NCI-H2107 treated with DMSO at 0.1 percent for 48 hours (cell line): ENCODE data around the gene TAL1.
A peak's percentile ranks its signal among the peaks of the same experiment; 100 is the strongest.

Source experiments
- DNase-seq: peaks from one replicate; lab custom pipeline; 2025; ENCODE audit not compliant: unreplicated experiment; lab: John Stamatoyannopoulos, UW

TAL1 gene

DNA sequence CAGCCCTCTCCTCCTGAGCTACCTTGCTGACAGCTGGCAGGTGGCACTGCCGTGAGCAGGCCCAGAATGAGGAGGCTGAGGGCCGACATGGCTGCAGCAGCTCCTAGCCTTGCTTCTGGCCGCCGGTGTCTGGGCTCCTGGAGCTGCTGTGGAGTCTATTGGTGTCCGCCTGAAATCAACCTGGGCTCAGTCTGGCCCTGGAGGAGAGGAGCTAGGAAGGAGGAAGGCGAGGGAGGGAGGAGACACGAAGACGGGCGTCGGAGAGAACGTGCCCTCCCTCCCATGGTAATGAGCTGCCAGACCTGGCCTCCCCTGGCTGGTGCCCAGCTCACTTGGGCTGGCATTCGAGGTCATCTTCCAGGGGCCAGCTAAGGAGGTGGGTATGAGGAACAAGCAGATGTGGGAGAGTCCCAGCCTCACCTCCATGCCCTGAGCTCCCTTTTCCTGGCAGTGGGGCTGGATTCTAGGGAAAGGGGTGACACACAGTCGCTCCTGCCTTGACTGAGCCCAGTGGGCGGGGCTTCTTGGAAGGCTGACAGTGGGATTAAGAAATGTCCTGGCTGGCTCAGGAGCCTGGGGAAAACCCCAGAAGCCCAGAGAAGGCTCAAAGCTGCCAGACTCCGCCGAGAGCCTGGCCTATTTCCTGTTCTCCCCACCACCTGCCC, 42.0 kb downstream of the TAL1 start, which contains the start of gene PDZK1IP1:
PDZK1IP1 (minus strand) TSS at position 193 of the 665 bp plus-strand sequence; CDS start at position 89, 104 bp downstream.
- no peak for DNase-seq

DNA sequence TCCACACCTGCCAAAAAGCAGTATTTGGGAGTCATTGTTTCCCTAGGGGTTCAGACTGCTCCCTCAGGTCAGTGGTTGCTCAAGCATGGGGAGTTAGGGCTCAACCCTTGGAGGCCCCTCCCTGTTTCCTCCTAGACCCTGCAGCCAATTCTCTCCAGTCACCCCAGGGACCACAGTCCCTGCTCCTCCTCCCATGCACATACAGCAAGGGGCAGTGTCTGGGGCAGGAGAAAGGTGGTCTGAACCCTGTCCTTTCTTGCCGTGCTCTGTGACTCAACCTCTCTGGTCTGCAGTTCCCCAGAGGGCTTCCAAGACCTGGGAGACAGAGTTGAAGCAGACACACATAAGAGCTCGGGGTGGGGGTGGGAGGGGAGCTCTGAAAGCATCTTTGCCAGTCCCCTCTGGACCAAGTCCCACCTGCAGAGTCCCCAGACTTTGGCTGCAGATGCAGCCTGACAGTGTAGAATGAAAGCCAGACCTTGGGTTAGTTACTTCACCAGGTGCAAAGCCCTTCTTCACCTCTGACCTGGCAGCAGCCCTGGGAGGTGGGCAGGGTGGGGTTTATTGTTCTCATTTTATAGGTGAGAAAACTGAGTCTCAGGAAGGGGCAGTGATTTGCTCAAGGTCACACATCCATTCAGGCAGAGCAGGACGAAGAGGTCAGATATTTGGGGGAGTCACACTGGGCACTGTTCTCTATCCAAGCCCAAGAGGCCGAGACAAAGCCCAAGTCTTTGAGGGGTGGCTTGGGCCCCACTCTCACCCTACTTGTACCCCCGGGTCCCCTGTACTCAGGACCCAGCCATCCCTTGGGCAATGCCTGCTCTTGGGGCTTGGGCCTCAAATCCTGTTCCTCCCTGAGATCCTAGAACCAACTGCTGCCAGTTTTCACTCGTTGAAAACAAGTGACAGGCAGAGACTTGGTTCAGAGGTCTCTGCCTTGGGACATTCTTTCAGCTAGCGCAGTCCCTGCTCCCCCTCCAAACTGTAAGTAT, 42.9 kb downstream of the TAL1 start:
- no peak for DNase-seq

DNA sequence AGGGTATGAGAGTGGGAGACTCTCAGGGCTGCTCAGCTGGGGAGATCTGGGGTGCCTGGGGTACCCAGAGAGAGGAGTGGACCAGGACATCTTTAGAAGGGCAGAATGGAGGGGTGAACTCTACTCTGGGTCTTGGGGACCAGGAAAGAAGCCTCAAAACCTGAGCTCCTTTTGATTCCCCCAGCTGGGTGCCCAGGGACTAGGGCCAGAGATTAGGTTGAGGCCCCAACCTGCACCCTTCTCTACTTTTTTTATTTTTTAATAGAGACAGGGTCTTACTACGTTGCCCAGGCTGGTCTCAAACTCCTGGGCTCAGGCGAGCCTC, 44.1 kb downstream of the TAL1 start:
- DNase-seq: no peak

DNA sequence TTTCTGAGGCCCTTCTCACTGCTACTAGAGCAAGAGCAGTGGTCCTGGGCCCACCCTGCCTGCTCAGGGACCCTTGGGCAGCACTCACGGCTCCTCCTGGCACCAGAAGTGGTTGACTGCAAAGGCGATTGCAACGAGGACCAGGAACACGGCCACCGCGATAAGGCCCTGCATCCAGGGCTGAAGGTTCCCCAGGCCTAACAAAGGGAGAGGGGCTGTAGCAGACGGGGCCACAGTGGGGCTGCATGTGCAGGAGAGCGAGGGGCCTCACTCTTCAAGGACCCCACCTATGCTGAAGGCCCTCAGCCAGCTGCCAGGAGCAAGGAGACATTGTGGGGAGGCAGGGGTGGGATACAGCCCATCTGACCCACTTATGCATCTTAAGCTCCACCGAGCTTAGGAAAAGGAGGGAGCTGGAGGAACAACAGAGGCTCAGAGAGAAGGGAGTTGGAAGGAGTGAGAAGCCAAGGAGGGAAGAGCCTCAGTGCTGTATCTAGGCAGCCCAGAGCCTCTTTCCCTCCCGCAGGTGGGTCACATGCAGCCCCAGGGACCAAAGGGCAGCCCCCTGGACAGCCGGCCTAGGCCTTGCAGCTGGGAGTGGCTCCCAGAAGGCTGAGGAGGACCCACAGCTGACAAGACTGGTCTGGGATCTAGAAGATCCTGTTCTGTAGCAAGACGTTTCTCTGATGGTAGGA, 44.6 kb downstream of the TAL1 start:
- no peak for DNase-seq

DNA sequence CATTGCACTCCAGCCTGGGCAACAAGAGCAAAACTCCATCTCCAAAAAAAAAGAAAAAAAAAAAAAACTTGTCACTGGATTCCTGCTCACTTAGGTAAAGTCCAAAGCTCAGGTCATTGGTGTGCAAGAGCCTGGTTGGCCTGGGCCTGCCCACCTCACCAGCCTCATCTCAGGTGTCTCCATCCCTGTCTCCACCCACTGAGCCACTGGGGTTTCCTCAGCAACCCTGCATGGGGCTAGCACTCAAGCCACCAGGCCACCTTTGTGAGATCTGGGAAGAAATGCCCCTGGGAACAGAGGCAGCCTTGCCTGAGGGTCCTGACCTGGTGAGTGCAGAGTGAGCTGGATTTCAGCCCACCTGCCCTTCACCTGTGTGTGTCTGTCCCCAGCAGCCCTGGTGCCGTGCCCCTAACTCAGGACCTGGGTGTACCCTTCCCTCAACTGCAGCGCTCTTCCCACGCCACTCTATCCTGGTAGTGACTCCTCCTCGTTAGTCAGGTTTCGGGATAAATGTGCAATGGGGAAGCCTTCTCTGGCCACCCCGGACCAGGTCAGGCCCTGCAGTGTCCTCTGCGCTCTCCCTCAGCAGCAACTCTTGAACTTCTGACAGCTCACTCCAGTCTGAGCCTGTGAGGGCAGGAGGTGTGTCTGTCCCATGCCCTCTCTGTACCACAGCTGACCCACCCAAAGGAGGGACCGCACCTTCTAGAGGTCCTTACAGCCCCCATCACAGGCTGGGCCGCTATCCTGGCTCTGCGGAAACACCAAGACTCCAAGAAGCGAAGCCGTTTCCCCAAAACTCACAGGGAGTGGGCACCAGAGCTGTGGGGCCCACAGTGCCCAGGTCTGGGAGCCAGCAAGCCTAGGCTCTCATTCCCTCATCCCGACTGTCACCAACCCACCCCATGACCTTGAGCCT, 45.5 kb downstream of the TAL1 start:
- no peak for DNase-seq

DNA sequence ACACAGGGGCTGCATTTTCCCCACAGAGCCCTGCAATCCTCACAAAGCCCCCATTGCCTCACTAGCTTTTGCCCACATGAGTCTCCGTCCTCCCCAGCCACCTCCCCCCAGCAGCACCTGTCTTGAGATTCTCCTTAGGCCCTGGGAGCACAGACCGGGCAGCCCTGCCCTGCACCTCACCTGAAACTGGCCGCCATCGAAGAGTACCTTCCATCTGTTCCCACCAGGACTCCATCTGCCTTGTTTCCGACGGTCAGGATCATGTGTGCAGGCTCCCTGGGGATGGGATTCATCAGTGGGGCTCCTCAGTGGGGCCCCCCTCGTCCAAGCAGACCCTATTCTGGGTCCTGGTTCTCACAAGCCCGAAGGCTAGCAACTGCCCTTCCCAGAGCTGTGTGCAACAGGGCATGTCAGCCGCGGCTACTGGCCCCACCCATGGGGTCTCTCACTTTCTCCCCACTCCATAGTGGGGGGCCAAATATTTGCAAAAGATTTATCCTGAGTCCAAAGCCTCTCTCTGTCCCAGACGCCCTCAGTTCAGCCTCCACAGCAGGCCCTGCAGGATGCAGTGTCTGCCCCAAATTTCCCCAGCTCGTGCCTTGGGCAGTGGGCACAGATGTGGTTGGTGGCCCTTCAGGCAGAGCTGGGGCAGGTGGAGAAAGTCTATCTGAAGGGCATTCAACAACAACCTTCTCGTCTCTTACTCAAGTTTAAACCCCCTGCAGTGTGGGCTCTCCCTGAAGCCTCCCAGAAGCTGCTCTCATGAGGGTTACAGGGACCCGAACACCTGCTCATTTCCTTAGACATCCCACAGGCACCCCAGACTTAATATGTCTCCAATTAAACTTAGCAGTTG, 47.0 kb downstream of the TAL1 start:
- no peak for DNase-seq

DNA sequence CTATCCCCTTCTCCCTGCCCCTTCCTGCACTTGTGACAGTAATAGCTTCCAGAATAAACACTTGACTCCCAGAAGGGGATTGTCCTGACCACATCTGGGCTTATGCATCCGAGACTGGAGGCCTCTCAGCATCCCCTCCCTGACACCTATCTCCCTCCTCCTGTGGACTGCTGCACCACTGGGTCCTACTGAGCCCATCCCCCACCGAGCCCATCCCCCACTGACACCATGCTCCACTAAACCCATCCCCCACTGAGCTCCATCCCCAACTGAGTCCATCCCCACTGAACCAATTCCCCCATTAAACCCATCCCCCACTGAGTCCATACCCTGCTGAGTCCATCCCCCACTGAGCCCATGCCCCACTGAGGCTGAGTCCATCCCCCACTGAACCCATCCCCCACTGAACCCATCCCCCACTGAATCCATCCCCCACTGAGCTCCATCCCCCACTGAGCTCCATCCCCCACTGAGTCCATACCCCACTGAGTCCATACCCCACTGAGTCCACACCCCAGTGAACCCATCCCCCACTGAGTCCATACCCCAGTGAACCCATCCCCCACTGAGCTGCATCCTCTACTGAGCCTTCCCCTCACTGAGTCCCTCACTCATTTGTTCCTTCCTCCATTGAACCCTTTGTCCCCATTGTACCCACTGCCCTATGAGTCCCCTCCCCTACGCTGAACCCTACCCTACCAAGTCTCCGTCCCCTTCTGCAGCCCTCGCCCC, 47.8 kb downstream of the TAL1 start:
- no peak for DNase-seq

DNA sequence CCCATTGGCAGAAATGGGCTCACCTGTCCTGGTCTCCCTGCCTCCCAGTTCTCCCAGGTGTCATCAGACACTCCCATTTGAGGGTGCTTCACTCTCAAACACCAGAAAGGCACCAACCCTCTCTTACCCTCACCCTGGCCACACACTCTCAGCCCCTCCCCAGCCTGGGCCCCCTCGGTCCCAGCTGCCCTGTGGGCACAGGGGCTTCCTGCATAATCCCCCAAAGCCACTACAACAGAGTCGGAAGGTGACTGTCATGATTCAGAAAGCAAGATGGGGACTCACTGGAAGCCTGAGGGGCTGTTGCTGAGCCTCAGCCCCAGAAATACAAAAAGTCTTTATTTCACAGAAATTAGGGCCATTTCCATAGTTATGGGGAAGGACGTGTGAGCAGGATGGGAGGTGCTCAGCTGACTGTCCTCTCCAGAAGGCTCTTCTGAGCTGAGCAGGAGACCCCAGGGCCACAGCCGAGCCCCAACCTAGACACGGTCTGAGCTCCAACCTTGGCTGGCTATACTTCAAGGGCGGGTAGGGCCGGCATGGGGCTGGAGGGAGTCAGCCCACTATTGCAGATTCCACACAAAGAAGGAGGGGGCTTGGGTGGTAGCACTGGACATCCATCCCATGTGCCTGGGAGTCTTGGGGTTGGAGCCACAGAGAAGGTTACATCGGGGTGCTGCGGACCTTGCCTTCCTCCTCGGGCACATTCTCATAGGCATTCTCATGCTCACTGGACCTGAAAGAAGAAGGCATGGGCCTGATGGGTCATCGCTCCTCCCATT, 48.5 kb downstream of the TAL1 start:
- DNase-seq: no peak

DNA sequence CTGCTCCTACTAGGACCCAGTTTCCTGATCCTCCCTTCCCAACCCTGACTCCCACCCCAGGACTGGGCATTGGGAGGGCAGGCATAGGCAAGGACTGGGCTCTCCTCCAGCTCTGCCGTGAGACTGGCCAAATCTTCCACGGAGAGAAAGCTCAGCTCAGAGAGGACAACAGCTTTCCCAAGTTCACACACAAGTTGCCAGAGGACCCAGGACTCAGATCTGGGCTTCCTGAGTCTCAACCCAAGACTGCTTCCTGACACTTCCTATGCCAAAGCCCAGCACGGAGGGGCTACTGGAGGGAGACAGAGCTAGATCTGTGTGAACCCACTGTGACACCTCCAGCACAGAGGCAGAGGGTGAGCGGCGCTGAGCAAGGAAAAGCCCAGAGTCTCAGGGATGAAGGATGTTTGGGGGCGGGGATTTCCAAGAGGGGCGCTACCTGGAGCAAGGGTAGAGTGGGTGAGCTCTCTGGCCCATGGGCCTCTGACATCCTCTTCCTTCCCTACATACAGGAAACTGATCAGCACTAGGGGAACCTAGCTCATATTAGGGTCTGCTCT, 49.3 kb downstream of the TAL1 start:
- no peak for DNase-seq

DNA sequence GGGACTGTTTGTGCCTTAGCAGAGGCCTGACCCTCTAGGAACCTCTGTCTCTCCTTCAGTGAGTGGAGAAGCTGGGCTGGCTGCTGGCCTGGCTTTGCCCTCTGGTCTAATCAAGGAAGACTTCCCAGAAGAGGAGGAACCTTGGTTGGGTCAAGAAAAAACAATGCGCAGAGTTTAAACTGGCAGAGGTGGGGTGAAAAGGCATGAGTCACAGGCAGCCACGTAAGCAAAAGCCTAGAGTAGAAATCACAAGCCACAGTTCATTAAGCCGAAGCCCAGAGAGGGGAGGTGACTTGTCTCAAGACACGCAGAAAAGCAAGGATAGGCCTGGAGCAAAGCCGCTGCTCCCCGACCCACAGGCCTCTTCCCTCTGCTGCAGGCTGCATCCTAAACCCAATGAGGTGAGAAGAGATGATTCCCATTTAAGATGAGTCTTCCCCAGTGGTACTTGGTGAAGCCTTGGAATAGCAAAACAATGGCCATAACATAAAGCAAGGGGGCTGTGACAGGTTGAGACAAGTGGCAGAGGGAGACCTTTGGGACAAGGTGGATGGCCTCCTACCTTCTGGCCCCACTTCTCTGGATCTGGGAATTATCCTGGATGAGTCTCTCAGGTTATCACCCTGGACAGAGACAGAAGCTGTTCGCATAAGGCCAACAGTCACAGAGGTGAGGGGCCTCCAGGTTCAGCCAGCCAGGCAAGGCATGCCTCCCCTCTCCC, 49.9 kb downstream of the TAL1 start:
- no peak for DNase-seq

DNA sequence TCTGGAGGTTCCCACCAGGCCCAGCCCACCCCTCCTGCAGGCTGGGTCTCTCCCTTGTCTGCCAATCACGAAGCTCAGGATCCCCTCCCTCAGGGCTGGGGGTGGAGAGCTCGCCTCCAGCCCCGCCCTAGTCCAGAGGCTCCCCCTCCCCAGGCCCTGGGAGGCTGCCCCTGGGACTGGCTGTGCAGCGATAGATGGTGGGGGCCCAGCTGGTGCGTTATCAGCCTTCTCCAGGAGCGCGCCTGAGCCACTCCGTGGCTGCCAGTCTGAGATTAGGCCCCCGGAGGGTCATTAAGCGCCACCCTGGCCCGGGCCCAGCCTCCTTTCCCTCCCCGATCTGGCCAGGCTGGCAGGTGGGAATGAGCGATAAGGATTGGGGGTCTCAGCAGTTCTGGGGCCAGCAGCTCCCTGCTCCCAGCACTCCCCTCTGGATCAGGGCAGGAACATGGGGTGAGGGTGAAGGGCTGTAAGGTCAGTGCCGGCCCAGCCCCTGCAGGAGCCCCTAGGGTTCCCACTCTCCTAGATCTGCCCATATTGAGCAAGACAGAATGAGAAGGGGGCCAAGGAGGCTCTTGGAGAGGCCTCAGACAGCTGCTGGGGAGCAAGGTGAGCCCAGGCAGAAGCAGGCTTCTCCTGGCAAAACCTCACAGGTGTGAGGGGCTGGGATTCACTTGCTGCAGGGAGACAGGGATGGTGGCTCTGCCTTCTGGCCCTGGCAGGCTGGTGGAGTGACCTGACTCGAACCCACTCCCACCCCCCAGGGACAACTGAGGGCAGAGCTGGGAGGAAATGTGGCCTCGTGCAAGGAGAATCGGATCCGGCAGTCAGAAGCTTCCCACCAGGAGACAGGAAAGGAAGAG, 50.7 kb downstream of the TAL1 start:
- no peak for DNase-seq

DNA sequence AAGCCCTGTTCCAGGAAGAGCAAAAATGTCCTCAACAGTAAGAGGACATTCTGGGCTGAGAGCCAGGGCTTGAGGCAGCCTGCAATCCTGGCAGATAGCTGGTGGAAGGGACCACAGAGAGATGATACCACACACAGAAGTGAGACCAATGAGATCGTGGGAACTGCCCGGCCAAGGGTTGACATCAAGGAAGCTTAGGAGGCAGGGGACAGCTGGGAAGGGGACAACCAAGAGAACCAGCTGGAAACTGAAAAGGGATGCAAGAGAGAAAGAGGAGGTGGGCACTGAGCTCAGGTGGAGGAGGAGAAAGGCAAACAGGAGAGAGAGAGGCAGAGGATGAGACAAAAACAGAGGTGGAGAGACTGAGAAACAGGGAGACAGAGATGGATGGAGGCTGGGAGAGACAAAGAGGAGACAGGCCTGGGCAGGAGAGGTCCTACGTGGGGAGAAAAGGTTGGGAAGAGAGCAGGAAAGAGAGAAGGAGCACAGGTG, 51.4 kb downstream of the TAL1 start:
- DNase-seq: no peak

DNA sequence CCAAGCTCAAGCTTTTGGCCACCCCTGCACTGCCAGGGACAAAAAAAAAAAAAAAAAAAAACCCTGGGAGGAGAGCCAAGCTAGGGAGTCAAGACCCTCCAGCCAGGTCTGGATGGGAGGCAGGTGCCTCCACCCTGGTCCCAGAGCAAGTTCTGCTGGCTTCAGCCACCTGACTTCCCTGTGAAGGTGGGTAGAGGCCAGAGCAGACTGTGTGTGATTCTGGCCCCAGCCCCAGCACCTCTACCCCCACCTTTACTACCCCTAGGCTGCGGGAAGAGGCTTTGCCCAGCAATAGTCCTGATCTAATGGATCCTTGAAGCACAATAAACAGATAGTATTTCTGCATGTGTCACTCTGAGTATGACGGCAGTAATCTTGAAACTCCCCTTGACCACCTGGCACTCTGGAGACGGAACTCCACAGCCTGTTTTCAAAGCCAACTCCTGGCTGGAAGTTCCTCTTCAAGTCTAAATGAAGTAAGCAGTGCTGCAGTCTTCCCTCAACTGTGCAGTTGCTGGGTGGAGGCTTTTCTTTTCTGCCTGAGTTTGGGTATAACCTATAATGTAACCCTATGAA, 51.9 kb downstream of the TAL1 start:
- DNase-seq: no peak

DNA sequence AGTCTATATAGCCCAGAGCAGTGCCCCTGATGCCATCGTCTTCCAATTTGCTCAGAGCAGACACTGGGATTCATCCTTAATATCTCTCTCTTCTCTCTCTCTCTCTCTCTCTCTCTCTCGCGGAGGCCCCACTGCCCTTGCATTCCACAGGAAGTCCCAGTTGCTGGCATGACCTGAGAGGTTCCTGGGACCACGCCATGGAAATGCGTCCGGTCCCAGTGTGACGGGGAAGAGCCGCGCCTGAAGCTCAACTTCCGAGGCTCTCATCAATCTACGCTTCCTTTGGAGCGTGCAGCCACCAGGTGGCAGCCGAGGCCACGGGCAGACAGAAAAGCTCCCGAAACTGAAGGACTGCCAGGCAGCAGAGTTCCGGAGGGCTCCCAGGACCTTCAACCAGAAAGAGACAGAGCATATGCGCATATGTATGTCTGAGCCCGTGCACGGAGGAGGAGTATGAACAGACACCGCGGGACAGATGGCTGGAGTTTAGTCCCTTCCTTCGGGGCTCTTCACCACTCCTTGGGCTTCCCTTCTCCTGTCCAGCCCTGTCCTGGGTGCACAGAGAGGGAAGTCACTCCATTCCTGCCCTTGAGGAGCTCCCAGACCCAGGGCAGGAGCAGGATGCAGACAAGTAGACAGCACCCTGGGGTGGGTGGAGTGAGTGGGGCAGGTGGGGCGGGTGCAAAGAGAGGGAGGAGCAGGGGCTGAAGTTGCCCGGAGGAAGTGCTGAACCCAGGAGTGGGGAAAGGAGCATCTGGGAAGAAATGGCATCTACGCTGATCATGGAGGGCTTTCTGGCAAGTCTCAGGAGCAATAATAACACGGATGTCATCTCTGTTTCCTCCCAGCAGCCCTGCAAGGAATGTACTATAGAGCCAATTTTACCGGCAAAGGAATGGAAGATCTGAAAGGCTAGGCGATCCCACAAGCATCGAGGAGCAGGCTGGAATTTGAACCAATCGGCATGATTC, 52.7 kb downstream of the TAL1 start:
- DNase-seq: peak; percentile 85

DNA sequence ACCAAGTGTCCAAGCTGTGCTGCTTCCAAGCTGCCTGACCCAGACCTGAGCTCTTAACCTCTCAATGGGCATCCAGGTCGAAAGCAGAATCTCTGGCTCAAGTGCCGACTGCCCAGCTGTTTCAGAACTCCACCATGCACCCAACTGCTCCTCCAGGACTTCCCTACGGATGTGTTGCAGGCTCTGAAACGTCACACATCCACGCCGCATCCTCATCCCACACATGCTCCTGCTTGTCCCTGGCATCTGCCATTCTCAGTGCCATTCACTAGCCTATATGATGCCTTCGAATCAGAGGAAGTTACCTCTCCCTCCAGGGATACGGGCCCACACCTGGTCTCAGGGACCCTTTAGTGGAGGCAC, 53.4 kb downstream of the TAL1 start:
- no peak for DNase-seq
